ENCODE results near the gene PRSS8.

Gene PRSS8

DNA sequence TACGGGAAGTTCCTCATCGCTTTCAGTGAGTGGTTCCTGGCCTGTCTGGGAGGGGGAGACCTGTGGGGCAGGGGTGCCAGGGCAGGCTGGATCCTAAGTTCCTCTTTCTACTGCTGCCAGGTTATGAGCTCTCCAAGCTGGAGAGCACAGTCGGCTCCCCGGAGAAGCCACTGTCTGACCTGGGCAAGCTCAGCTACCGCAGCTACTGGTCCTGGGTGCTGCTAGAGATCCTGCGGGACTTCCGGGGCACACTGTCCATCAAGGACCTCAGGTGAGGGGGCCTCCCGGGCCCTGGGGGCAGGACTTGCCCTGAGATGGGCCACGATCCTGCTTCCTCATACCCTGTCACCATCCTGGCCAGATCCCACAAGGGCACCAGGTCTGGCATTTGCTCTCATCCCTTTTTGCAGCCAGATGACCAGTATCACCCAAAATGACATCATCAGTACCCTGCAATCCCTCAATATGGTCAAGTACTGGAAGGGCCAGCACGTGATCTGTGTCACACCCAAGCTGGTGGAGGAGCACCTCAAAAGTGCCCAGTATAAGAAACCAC is 5.1 kb downstream of the PRSS8 start:
- ChIA-PET POLR2A (interaction anchor here (2.8 to 3.1 kb wide), 2 partner anchors 12 to 13 kb away, joined by 18 to 22 read pairs; partner anchors contain the start of gene KAT8), CTCF (interaction anchor here (0.7 to 9.6 kb wide), 6 partner anchors 11 to 146 kb away, joined by 3 to 123 read pairs (median 5); partner anchors contain the start of genes FUS, HSD3B7, KAT8 and VKORC1)
- H3K36me3 ChIP-seq (ENCODE audit: control insufficient read depth in 4 of 4, insufficient read depth in 4 of 4, low read length in 3 of 4): peaks cover 0 to 44% (median 20%) of the 10 kb centered on the region in 4 experiments
- no peaks in the 10 kb centered on the region for H3K27me3 ChIP-seq (replicated peaks in 2 of 5; ENCODE audit: control insufficient read depth in 4 of 5, insufficient read depth in 5 of 5, low read length in 4 of 5)
- WGBS (ENCODE audit: insufficient coverage): 63% methylated on average over 8 of the region's 10 CpGs
- H3K4me1 ChIP-seq (ENCODE audit: control extremely low read depth in 1 of 4, control insufficient read depth in 4 of 4, insufficient read depth in 4 of 4, low read length in 3 of 4): peaks cover 6 to 52% (median 49%) of the 10 kb centered on the region in 4 experiments
- no peaks in the 10 kb centered on the region for H3K9me3 ChIP-seq (ENCODE audit: control extremely low read depth in 1 of 5, control insufficient read depth in 4 of 5, insufficient read depth in 2 of 5, low read depth in 1 of 5, low read length in 4 of 5)
- peak; percentile 54 to 83 (median 82) for DNase-seq
- H3K4me3 ChIP-seq (ENCODE audit: control insufficient read depth in 1 of 7, extremely low read depth in 1 of 7, insufficient read depth in 4 of 7, low read depth in 2 of 7, low read length in 6 of 7): no peak overlapping the region
- H3K27ac ChIP-seq (ENCODE audit: insufficient read depth in 1 of 2, low read depth in 1 of 2, low read length in 2 of 2, poor library complexity in 1 of 2, severe bottlenecking in 2 of 2): peak overlapping the region in 1 of 2 experiments; percentile 25

DNA sequence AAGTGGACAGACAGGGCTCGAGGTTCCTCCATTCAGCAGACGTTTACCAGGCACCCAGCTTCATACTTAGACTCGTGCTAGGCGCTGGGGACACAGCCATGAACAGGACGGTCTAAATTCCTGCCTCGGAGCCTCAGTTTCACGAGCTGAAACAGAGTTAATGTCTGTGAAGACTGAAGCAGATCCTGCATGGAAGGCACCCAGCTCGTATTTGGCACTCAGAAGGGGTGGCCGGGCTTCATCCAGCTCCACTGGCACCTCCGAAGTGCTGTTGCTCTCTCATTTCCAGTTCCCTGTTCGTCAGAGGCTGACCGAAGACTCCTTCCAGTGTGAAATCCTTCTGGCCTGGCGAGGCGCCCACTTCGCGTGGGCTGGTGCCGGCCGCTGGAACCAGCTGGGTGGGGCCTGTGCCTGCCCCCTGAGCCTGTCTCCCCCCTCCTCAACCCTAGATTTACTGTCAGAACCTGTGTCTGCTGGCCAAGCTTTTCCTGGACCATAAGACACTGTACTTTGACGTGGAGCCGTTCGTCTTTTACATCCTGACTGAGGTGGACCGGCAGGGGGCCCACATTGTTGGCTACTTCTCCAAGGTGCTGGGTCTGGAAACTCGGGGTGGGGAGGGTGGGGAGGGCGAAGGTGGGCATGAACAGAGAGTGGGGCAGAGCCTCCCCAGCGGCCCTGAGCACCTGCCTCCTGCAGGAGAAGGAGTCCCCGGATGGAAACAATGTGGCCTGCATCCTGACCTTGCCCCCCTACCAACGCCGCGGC is 5.8 kb downstream of the PRSS8 start:
- POLR2A ChIA-PET: interaction anchor here (0.6 to 3.1 kb wide), 3 partner anchors 12 to 1115 kb away, joined by 10 to 22 read pairs (median 18); partner anchors contain the start of gene KAT8
- peaks cover 0 to 44% (median 22%) of the 10 kb centered on the region in 4 experiments for H3K36me3 ChIP-seq (ENCODE audit: control insufficient read depth in 4 of 4, insufficient read depth in 4 of 4, low read length in 3 of 4)

DNA sequence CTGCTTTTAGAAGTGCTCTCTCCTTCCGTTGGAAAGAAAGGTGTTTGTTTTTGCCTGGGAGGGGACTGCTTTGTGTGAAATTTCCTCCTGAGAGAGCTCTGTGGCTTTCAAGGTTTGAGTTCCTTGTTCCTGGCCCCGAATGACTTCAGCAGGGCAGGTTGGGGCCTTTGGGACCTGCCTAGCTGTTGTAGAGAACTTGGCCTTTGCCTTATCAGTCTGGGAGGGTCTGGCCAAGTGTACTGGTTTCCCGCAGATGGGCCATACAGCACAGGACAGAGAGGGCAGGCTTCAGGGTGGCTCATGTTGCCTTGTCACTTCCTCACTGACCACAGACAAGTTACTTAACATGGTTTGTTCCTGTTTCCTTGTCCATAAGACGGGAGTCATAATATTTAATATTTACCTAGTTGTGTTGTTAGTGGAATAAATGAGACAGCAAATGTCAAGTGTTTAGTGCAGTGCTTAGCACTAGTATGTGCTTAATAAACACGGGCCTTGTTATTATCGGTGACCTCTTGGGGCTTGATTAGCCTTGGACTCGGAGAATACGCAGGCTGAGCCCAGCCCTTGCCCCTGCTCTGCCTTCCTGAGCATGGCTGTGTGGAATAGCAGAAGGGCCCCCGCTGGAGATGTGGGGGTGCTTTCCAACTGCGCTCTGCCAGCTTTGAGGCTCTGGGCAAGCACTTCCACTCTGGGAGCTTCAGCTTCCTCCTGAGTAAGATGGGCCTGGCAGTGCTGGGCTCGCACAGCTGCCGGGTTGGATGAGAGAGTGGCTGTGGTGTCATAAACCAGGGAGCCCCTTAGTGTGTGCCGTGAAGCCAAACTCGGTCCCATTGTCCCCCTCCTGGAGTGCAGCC is 6.6 kb downstream of the PRSS8 start:
- 9% methylated on average over 12 of the region's 14 CpGs for WGBS (ENCODE audit: insufficient coverage)
- DNase-seq: peak; percentile 91 to 99 (median 96)
- Histone ChIP-seq H3K27me3 (replicated peaks in 2 of 5; ENCODE audit: control insufficient read depth in 4 of 5, insufficient read depth in 5 of 5, low read length in 4 of 5) (no peaks in the 10 kb centered on the region), H3K36me3 (ENCODE audit: control insufficient read depth in 4 of 4, insufficient read depth in 4 of 4, low read length in 3 of 4) (peaks cover 0 to 48% (median 23%) of the 10 kb centered on the region in 4 experiments), H3K4me1 (ENCODE audit: control extremely low read depth in 1 of 4, control insufficient read depth in 4 of 4, insufficient read depth in 4 of 4, low read length in 3 of 4) (peaks cover 6 to 57% (median 49%) of the 10 kb centered on the region in 4 experiments), H3K9me3 (ENCODE audit: control extremely low read depth in 1 of 5, control insufficient read depth in 4 of 5, insufficient read depth in 2 of 5, low read depth in 1 of 5, low read length in 4 of 5) (no peaks in the 10 kb centered on the region), H3K4me3 (ENCODE audit: control insufficient read depth in 1 of 7, extremely low read depth in 1 of 7, insufficient read depth in 4 of 7, low read depth in 2 of 7, low read length in 6 of 7) (peak overlapping the region in 3 of 7 experiments; percentile 38 to 52 (median 50)), H3K27ac (ENCODE audit: insufficient read depth in 1 of 2, low read depth in 1 of 2, low read length in 2 of 2, poor library complexity in 1 of 2, severe bottlenecking in 2 of 2) (peak overlapping the region; percentile 93 to 97)
- POLR2A ChIA-PET: interaction anchor here (0.5 to 3.1 kb wide), 8 partner anchors 12 to 1114 kb away, joined by 3 to 22 read pairs (median 6); partner anchors contain the start of genes FUS and KAT8
- CTCF ChIA-PET: interaction anchor here (2.3 to 9.6 kb wide), 3 partner anchors 9 to 145 kb away, joined by 7 to 123 read pairs (median 38); partner anchors contain the start of genes HSD3B7 and KAT8

More for the DNA sequence above, 5.8 kb downstream of the PRSS8 start:
- peak in 1 of 3 donors; percentile 32 for DNase-seq
- no peaks in the 10 kb centered on the region for H3K27me3 ChIP-seq (replicated peaks in 2 of 5; ENCODE audit: control insufficient read depth in 4 of 5, insufficient read depth in 5 of 5, low read length in 4 of 5)
- no peaks in the 10 kb centered on the region for H3K9me3 ChIP-seq (ENCODE audit: control extremely low read depth in 1 of 5, control insufficient read depth in 4 of 5, insufficient read depth in 2 of 5, low read depth in 1 of 5, low read length in 4 of 5)
- 39% methylated on average over 26 of the region's 29 CpGs for whole genome bisulfite sequencing (ENCODE audit: insufficient coverage)
- peak overlapping the region; percentile 93 to 97 for H3K27ac ChIP-seq (ENCODE audit: insufficient read depth in 1 of 2, low read depth in 1 of 2, low read length in 2 of 2, poor library complexity in 1 of 2, severe bottlenecking in 2 of 2)
- CTCF ChIA-PET: interaction anchor here (0.7 to 9.6 kb wide), 4 partner anchors 10 to 145 kb away, joined by 3 to 123 read pairs (median 22); partner anchors contain the start of genes FUS, HSD3B7 and KAT8
- peak overlapping the region in 3 of 7 experiments; percentile 13 to 31 (median 30) for H3K4me3 ChIP-seq (ENCODE audit: control insufficient read depth in 1 of 7, extremely low read depth in 1 of 7, insufficient read depth in 4 of 7, low read depth in 2 of 7, low read length in 6 of 7)
- peaks cover 6 to 57% (median 49%) of the 10 kb centered on the region in 4 experiments for H3K4me1 ChIP-seq (ENCODE audit: control extremely low read depth in 1 of 4, control insufficient read depth in 4 of 4, insufficient read depth in 4 of 4, low read length in 3 of 4)

DNA sequence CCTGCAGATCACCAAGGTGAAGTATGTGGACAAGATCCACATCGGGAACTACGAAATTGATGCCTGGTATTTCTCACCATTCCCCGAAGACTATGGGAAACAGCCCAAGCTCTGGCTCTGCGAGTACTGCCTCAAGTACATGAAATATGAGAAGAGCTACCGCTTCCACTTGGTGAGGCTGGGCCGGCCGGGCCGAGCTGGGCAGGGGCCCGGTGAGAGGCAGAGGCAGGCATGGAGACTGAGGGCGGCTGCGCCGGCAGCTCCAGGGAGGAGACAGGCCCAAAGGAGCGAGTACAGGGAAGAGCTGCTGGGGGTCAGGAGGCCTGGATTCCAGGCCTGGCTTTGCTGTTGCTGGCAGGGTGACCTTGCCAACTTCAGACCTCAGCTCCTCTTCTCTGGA is 8.3 kb downstream of the PRSS8 start:
- CTCF ChIA-PET: interaction anchor here (0.9 to 9.6 kb wide), 5 partner anchors 8 to 48 kb away, joined by 3 to 123 read pairs (median 4); no protein-coding TSS in a partner anchor
- Histone ChIP-seq H3K9me3 (ENCODE audit: control extremely low read depth in 1 of 5, control insufficient read depth in 4 of 5, insufficient read depth in 2 of 5, low read depth in 1 of 5, low read length in 4 of 5) (no peaks in the 10 kb centered on the region), H3K27ac (ENCODE audit: insufficient read depth in 1 of 2, low read depth in 1 of 2, low read length in 2 of 2, poor library complexity in 1 of 2, severe bottlenecking in 2 of 2) (peak overlapping the region; percentile 93 to 97), H3K4me1 (ENCODE audit: control extremely low read depth in 1 of 4, control insufficient read depth in 4 of 4, insufficient read depth in 4 of 4, low read length in 3 of 4) (peaks cover 6 to 57% (median 49%) of the 10 kb centered on the region in 4 experiments), H3K4me3 (ENCODE audit: control insufficient read depth in 1 of 7, extremely low read depth in 1 of 7, insufficient read depth in 4 of 7, low read depth in 2 of 7, low read length in 6 of 7) (peak overlapping the region in 1 of 7 experiments; percentile 25), H3K27me3 (replicated peaks in 2 of 5; ENCODE audit: control insufficient read depth in 4 of 5, insufficient read depth in 5 of 5, low read length in 4 of 5) (no peaks in the 10 kb centered on the region), H3K36me3 (ENCODE audit: control insufficient read depth in 4 of 4, insufficient read depth in 4 of 4, low read length in 3 of 4) (peaks cover 0 to 43% (median 22%) of the 10 kb centered on the region in 4 experiments)
- 95% methylated on average over 13 of the region's 13 CpGs for WGBS (ENCODE audit: insufficient coverage)
- no peak for DNase-seq
- POLR2A ChIA-PET: no interaction called here

DNA sequence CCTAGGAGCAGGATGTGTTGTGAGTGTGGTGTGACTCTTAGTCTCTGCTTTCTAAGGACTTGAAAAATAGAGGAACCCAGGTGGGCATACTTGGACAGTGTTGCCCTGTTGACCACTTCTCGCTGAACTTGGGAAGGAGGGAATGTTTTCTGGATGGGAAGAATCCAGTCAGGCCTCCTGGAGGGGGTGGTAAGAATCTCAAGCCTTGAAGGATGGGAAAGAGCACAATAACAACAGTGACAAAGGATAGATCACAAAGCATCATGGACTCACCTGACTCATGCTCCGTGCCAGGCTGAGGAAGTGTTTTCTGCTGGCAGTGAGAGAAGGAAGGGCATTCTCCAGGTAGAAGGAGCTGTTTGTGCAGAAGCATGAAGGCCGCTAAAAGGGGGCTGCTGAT is 9.7 kb downstream of the PRSS8 start:
- Histone ChIP-seq H3K27me3 (replicated peaks in 2 of 5; ENCODE audit: control insufficient read depth in 4 of 5, insufficient read depth in 5 of 5, low read length in 4 of 5) (no peaks in the 10 kb centered on the region), H3K4me3 (ENCODE audit: control insufficient read depth in 1 of 7, extremely low read depth in 1 of 7, insufficient read depth in 4 of 7, low read depth in 2 of 7, low read length in 6 of 7) (no peak overlapping the region), H3K4me1 (ENCODE audit: control extremely low read depth in 1 of 4, control insufficient read depth in 4 of 4, insufficient read depth in 4 of 4, low read length in 3 of 4) (peaks cover 6 to 57% (median 49%) of the 10 kb centered on the region in 4 experiments), H3K9me3 (ENCODE audit: control extremely low read depth in 1 of 5, control insufficient read depth in 4 of 5, insufficient read depth in 2 of 5, low read depth in 1 of 5, low read length in 4 of 5) (no peaks in the 10 kb centered on the region), H3K27ac (ENCODE audit: insufficient read depth in 1 of 2, low read depth in 1 of 2, low read length in 2 of 2, poor library complexity in 1 of 2, severe bottlenecking in 2 of 2) (peak overlapping the region; percentile 28 to 97), H3K36me3 (ENCODE audit: control insufficient read depth in 4 of 4, insufficient read depth in 4 of 4, low read length in 3 of 4) (peaks cover 4 to 43% (median 23%) of the 10 kb centered on the region in 4 experiments)
- ChIA-PET CTCF (interaction anchor here (0.9 to 9.6 kb wide), 2 partner anchors 9 to 17 kb away, joined by 4 to 123 read pairs; no protein-coding TSS in a partner anchor), POLR2A (no interaction called here)
- 97% methylated on average over 3 of the region's 3 CpGs for WGBS (ENCODE audit: insufficient coverage)
- DNase-seq: no peak

DNA sequence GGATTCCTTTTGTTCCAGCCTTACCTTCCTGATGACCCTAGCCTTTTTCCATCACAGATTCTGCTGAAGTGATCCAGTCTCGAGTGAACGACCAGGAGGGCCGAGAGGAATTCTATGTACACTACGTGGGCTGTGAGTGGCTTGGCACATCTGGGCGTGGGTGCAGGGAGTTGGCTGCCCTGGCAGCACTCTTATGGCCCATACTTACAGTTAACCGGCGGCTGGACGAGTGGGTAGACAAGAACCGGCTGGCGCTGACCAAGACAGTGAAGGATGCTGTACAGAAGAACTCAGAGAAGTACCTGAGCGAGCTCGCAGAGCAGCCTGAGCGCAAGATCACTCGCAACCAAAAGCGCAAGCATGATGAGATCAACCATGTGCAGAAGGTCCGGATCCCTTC is 15.4 kb downstream of the PRSS8 start:
- POLR2A ChIA-PET: no interaction called here
- 94% methylated on average over 13 of the region's 16 CpGs for WGBS (ENCODE audit: insufficient coverage)
- Histone ChIP-seq H3K4me1 (ENCODE audit: control extremely low read depth in 1 of 4, control insufficient read depth in 4 of 4, insufficient read depth in 4 of 4, low read length in 3 of 4) (peaks cover 7 to 20% (median 15%) of the 10 kb centered on the region in 4 experiments), H3K27me3 (replicated peaks in 2 of 5; ENCODE audit: control insufficient read depth in 4 of 5, insufficient read depth in 5 of 5, low read length in 4 of 5) (no peaks in the 10 kb centered on the region), H3K9me3 (ENCODE audit: control extremely low read depth in 1 of 5, control insufficient read depth in 4 of 5, insufficient read depth in 2 of 5, low read depth in 1 of 5, low read length in 4 of 5) (no peaks in the 10 kb centered on the region), H3K36me3 (ENCODE audit: control insufficient read depth in 4 of 4, insufficient read depth in 4 of 4, low read length in 3 of 4) (peaks cover 9 to 36% (median 25%) of the 10 kb centered on the region in 4 experiments), H3K4me3 (ENCODE audit: control insufficient read depth in 1 of 7, extremely low read depth in 1 of 7, insufficient read depth in 4 of 7, low read depth in 2 of 7, low read length in 6 of 7) (no peak overlapping the region), H3K27ac (ENCODE audit: insufficient read depth in 1 of 2, low read depth in 1 of 2, low read length in 2 of 2, poor library complexity in 1 of 2, severe bottlenecking in 2 of 2) (no peak overlapping the region)
- CTCF ChIA-PET: interaction anchor here (0.6 to 5.3 kb wide), 4 partner anchors 9 to 22 kb away, joined by 3 to 38 read pairs (median 6); no protein-coding TSS in a partner anchor
- DNase-seq: no peak

Data from common myeloid progenitor, CD34-positive (primary cell).